ENCODE data around the gene NTM.

The NTM gene

GRCh38 chr11:131488238-131488637, 117.8 kb downstream of the NTM start:
- DNase-seq (ENCODE audit: low read depth, low spot score) = no peak

GRCh38 chr11:131491503-131491902, 121.1 kb downstream of the NTM start:
- no peak for DNase-seq (ENCODE audit: low read depth, low spot score)

More at GRCh38 chr11:131488238-131488637, 117.8 kb downstream of the NTM start:
- no peak overlapping the region for H3K27ac ChIP-seq

GRCh38 chr11:131495423-131495822, 125.0 kb downstream of the NTM start:
- DNase-seq (ENCODE audit: low read depth, low spot score) = no peak

More at GRCh38 chr11:131491503-131491902, 121.1 kb downstream of the NTM start:
- no peak overlapping the region for H3K27ac ChIP-seq

GRCh38 chr11:131497686-131498085, 127.3 kb downstream of the NTM start:
- DNase-seq (ENCODE audit: low read depth, low spot score) = peak; percentile 36
- peak overlapping the region; percentile 37 for H3K27ac ChIP-seq

More at GRCh38 chr11:131495423-131495822, 125.0 kb downstream of the NTM start:
- no peak overlapping the region for H3K27ac ChIP-seq

- no peak overlapping the region for H3K27ac ChIP-seq
- DNase-seq (ENCODE audit: low read depth, low spot score) = no peak
Observed at GRCh38 chr11:131498631-131499160, 128.3 kb downstream of the NTM start.

GRCh38 chr11:131499199-131499598, 128.8 kb downstream of the NTM start:
- no peak overlapping the region for H3K27ac ChIP-seq
- no peak for DNase-seq (ENCODE audit: low read depth, low spot score)

- no peak for DNase-seq (ENCODE audit: low read depth, low spot score)
- no peak overlapping the region for H3K27ac ChIP-seq
Observed at GRCh38 chr11:131503017-131503416, 132.6 kb downstream of the NTM start.

GRCh38 chr11:131504199-131504949, 134.0 kb downstream of the NTM start:
- no peak for DNase-seq (ENCODE audit: low read depth, low spot score)
- H3K27ac ChIP-seq = no peak overlapping the region

- no peak overlapping the region for H3K27ac ChIP-seq
- no peak for DNase-seq (ENCODE audit: low read depth, low spot score)
Observed at GRCh38 chr11:131506348-131506747, 135.9 kb downstream of the NTM start.

GRCh38 chr11:131510662-131511061, 140.2 kb downstream of the NTM start:
- no peak overlapping the region for H3K27ac ChIP-seq
- no peak for DNase-seq (ENCODE audit: low read depth, low spot score)

- DNase-seq (ENCODE audit: low read depth, low spot score) = no peak
Observed at GRCh38 chr11:131511794-131512193, 141.4 kb downstream of the NTM start.

GRCh38 chr11:131512228-131512627, 141.8 kb downstream of the NTM start:
- H3K27ac ChIP-seq = no peak overlapping the region
- no peak for DNase-seq (ENCODE audit: low read depth, low spot score)

More at GRCh38 chr11:131511794-131512193, 141.4 kb downstream of the NTM start:
- H3K27ac ChIP-seq = no peak overlapping the region

- DNase-seq (ENCODE audit: low read depth, low spot score) = no peak
- no peak overlapping the region for H3K27ac ChIP-seq
Observed at GRCh38 chr11:131514062-131514461, 143.6 kb downstream of the NTM start.

GRCh38 chr11:131518305-131518838, 148.0 kb downstream of the NTM start:
- no peak overlapping the region for H3K27ac ChIP-seq
- DNase-seq (ENCODE audit: low read depth, low spot score) = no peak

GRCh38 chr11:131522851-131523250, 152.4 kb downstream of the NTM start:
- H3K27ac ChIP-seq = no peak overlapping the region
- no peak for DNase-seq (ENCODE audit: low read depth, low spot score)

GRCh38 chr11:131530407-131530806, 160.0 kb downstream of the NTM start:
- no peak overlapping the region for H3K27ac ChIP-seq
- no peak for DNase-seq (ENCODE audit: low read depth, low spot score)

- no peak overlapping the region for H3K27ac ChIP-seq
- DNase-seq (ENCODE audit: low read depth, low spot score) = no peak
Observed at GRCh38 chr11:131533149-131533548, 162.7 kb downstream of the NTM start.

- DNase-seq (ENCODE audit: low read depth, low spot score) = no peak
- H3K27ac ChIP-seq = no peak overlapping the region
Observed at GRCh38 chr11:131533998-131534397, 163.6 kb downstream of the NTM start.

GRCh38 chr11:131534611-131535010, 164.2 kb downstream of the NTM start:
- H3K27ac ChIP-seq = no peak overlapping the region
- DNase-seq (ENCODE audit: low read depth, low spot score) = no peak

GRCh38 chr11:131536159-131536558, 165.7 kb downstream of the NTM start:
- no peak overlapping the region for H3K27ac ChIP-seq
- no peak for DNase-seq (ENCODE audit: low read depth, low spot score)

GRCh38 chr11:131537196-131537595, 166.8 kb downstream of the NTM start:
- H3K27ac ChIP-seq = no peak overlapping the region
- DNase-seq (ENCODE audit: low read depth, low spot score) = no peak

GRCh38 chr11:131537748-131538147, 167.3 kb downstream of the NTM start:
- DNase-seq (ENCODE audit: low read depth, low spot score) = no peak

More at GRCh38 chr11:131537748-131538147, 167.3 kb downstream of the NTM start:
- no peak overlapping the region for H3K27ac ChIP-seq
